CD4-positive, alpha-beta T cell treated with Interleukin-4 for 4 hours (primary cell): ENCODE results near the gene CYP24A1.

Source experiments
- DNase-seq: peaks from one replicate; pipeline ENCODE4 v3.0.0-alpha.2; 2020

Gene CYP24A1

GRCh38 chr20:54155736-54156317 lies 18.0 kb downstream of the CYP24A1 start:
- DNase-seq, result no peak

- no peak for DNase-seq
Measured at GRCh38 chr20:54154439-54154838, 19.3 kb downstream of the CYP24A1 start.

- DNase-seq, result no peak
Measured at GRCh38 chr20:54153847-54154246, 19.9 kb downstream of the CYP24A1 start.

GRCh38 chr20:54153041-54153327 lies 20.8 kb downstream of the CYP24A1 start:
- DNase-seq, result no peak

GRCh38 chr20:54152227-54153040 lies 21.4 kb downstream of the CYP24A1 start:
- DNase-seq, result no peak

- no peak for DNase-seq
Measured at GRCh38 chr20:54151511-54152226, 22.1 kb downstream of the CYP24A1 start.

- no peak for DNase-seq
Measured at GRCh38 chr20:54151075-54151439, 22.7 kb downstream of the CYP24A1 start.

GRCh38 chr20:54149765-54150264 lies 24.0 kb downstream of the CYP24A1 start:
- DNase-seq, result no peak

- no peak for DNase-seq
Measured at GRCh38 chr20:54148947-54149764, 24.6 kb downstream of the CYP24A1 start.

- no peak for DNase-seq
Measured at GRCh38 chr20:54146672-54147071, 27.1 kb downstream of the CYP24A1 start.

GRCh38 chr20:54144847-54145414 lies 28.9 kb downstream of the CYP24A1 start:
- DNase-seq, result no peak

- DNase-seq, result no peak
Measured at GRCh38 chr20:54140927-54141566, 32.7 kb downstream of the CYP24A1 start.

- DNase-seq, result no peak
Measured at GRCh38 chr20:54140486-54140885, 33.3 kb downstream of the CYP24A1 start.

GRCh38 chr20:54140067-54140466 lies 33.7 kb downstream of the CYP24A1 start:
- no peak for DNase-seq

GRCh38 chr20:54139188-54139587 lies 34.6 kb downstream of the CYP24A1 start:
- DNase-seq, result no peak

- no peak for DNase-seq
Measured at GRCh38 chr20:54138427-54138826, 35.4 kb downstream of the CYP24A1 start.

GRCh38 chr20:54137115-54137514 lies 36.7 kb downstream of the CYP24A1 start:
- no peak for DNase-seq

GRCh38 chr20:54134445-54135220 lies 39.2 kb downstream of the CYP24A1 start:
- no peak for DNase-seq

GRCh38 chr20:54133434-54134427 lies 40.1 kb downstream of the CYP24A1 start:
- DNase-seq, result no peak
